Keratinocyte (primary cell): ENCODE results near the gene TNS3. TPM values are rescaled to one million over a fixed set of nuclear protein-coding genes. Genes with fewer than 3 reads are reported as not detected.

ENCODE experiments used
- DNase-seq: peaks from one replicate; pipeline ENCODE4 v3.0.0-alpha.2; 2011; ENCODE audit warnings: low read depth, missing footprints, low spot score
- FAIRE-seq: peaks from 2 replicates; lab custom pipeline; 2011; peaks lifted over from hg19 to GRCh38; lab: Jason Lieb, UNC
- H2AFZ ChIP-seq: 2 replicates; pipeline ENCODE4 v1.6.0; 2012; ENCODE audit warnings: low read length, control low read depth, inconsistent platforms; ENCODE audit not compliant: control insufficient read depth
- H3K27ac ChIP-seq: 2 replicates; pipeline ENCODE4 v1.5.1; 2011; ENCODE audit warnings: low read length; ENCODE audit not compliant: control insufficient read depth, insufficient read depth
- H3K27me3 ChIP-seq: 3 replicates; pipeline ENCODE4 v1.6.0; 2011; ENCODE audit warnings: low read length; ENCODE audit not compliant: control insufficient read depth, insufficient read depth; ENCODE audit errors: extremely low read depth
- H3K36me3 ChIP-seq, 2 experiments: 2 replicates in 1 of 2; 3 replicates in 1 of 2; pipeline ENCODE4 v1.5.1; 2011; ENCODE audit warnings: low read length in 2 of 2, mild to moderate bottlenecking in 1 of 2; ENCODE audit not compliant: control insufficient read depth in 2 of 2, insufficient read depth in 2 of 2; ENCODE audit errors: extremely low read depth in 1 of 2
- H3K4me1 ChIP-seq: 3 replicates; pipeline ENCODE4 v1.5.1; 2011; ENCODE audit warnings: low read length; ENCODE audit not compliant: control insufficient read depth, insufficient read depth; ENCODE audit errors: extremely low read depth
- H3K4me2 ChIP-seq: 3 replicates; pipeline ENCODE4 v1.6.0; 2011; ENCODE audit warnings: low read depth, low read length; ENCODE audit not compliant: control insufficient read depth, insufficient read depth; ENCODE audit errors: extremely low read depth
- H3K4me3 ChIP-seq, 3 experiments: fragments of 200-600 bp in 1 of 3; sonication (generic) in 1 of 3; 2 replicates in 2 of 3; 3 replicates in 1 of 3; pipeline ENCODE4 v1.5.1; 2011 to 2016; ENCODE audit warnings: low read length in 3 of 3, mild to moderate bottlenecking in 3 of 3, control low read depth in 2 of 3, inconsistent platforms in 1 of 3, low read depth in 1 of 3, mixed read lengths in 1 of 3, mixed run types in 1 of 3, moderate library complexity in 1 of 3; ENCODE audit not compliant: control insufficient read depth in 2 of 3, insufficient read depth in 2 of 3; ENCODE audit errors: extremely low read depth in 1 of 3
- H3K79me2 ChIP-seq: 2 replicates; pipeline ENCODE4 v1.6.0; 2012; ENCODE audit warnings: low read length; ENCODE audit not compliant: control insufficient read depth, insufficient read depth
- H3K9ac ChIP-seq: 3 replicates; pipeline ENCODE4 v1.6.0; 2011; ENCODE audit warnings: low read length; ENCODE audit not compliant: control insufficient read depth, insufficient read depth; ENCODE audit errors: extremely low read depth
- H3K9me1 ChIP-seq: 3 replicates; pipeline ENCODE4 v1.6.0; 2011; ENCODE audit warnings: low read length; ENCODE audit not compliant: control insufficient read depth, insufficient read depth; ENCODE audit errors: extremely low read depth
- H3K9me3 ChIP-seq: 2 replicates; pipeline ENCODE4 v1.5.1; 2012; ENCODE audit warnings: low read depth, low read length; ENCODE audit not compliant: control insufficient read depth
- H4K20me1 ChIP-seq: 3 replicates; pipeline ENCODE4 v1.6.0; 2011; ENCODE audit warnings: low read length; ENCODE audit not compliant: control insufficient read depth, insufficient read depth; ENCODE audit errors: extremely low read depth
- EZH2 ChIP-seq: IDR thresholded peaks from one replicate; pipeline ENCODE4 v1.6.1; 2012; ENCODE audit warnings: inconsistent platforms, mild to moderate bottlenecking, low read length, moderate library complexity
- dilution Hi-C: fragments of 300-500 bp; cut with MboI; formaldehyde crosslinking; loops from one replicate; pipeline ENCODE4 v1.7.0; 2020; ENCODE audit warnings: low sequenced_read_pairs; ENCODE audit not compliant: extremely low pct_ligation_motif_present
- polyA plus RNA-seq, 5 experiments: library from polyadenylated mRNA; depleted of rRNA in 3 of 5; stranded (reverse) in 3 of 5; stranded (forward) in 1 of 5; unstranded in 1 of 5; fragments of >200 nt; gene quantifications; 1 replicate in 1 of 5; 2 replicates in 3 of 5; 3 replicates in 1 of 5; pipeline versions ENCODE4 v1.2.1 to v1.2.3, GENCODE V29; 2011 to 2012; ENCODE audit warnings: missing spikeins in 2 of 5, low read depth in 1 of 5, low replicate concordance in 1 of 5
- TF ChIP-seq, protein P1 (sequence below), 3 experiments: IDR thresholded peaks in 1 of 3; conservative IDR thresholded peaks in 1 of 3; optimal IDR thresholded peaks in 1 of 3; 2 replicates in 2 of 3; 3 replicates in 1 of 3; pipeline versions ENCODE3 to v1.5.1; 2011; ENCODE audit warnings: low read length in 3 of 3, mild to moderate bottlenecking in 3 of 3, moderate library complexity in 2 of 3, control low read depth in 1 of 3, inconsistent platforms in 1 of 3; ENCODE audit not compliant: insufficient read depth in 2 of 3; ENCODE audit errors: extremely low read depth in 1 of 3

The TNS3 gene
- polyA plus RNA-seq, 1 donor (not counting 4 experiments of a cell fraction or from before 2014, with no cell fraction given) = 3.9 TPM

DNA sequence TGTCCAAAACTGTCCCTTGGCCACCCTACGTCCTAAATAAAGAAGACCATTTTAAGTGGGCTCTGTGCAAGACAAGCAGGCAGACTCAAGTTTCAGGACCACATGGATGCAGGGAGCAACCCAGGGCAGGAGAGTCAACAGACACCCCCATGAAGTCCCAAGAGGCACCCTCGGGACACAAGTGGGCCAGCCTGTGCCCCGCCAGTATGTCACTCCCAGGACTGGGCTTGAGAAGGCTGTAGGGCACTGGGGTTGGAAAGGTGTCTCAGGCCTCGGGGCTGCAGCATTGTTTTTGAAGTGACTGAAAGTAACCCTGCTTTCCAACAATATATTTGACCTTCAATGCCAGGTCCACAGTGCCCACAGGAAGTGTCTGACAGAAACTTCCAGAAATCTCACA is 157.4 kb downstream of the TNS3 start:
- Histone ChIP-seq H3K4me1 (peaks cover 2% of the 10 kb centered on the region), H3K27me3 (no peaks in the 10 kb centered on the region), H3K9me3 (peaks cover 2% of the 10 kb centered on the region), H2AFZ (no peak overlapping the region), H3K9me1 (no peaks in the 10 kb centered on the region), H3K4me3 (no peak overlapping the region), H3K36me3 (no peaks in the 10 kb centered on the region), H4K20me1 (no peaks in the 10 kb centered on the region), H3K9ac (no peak overlapping the region), H3K27ac (no peak overlapping the region), H3K79me2 (no peaks in the 10 kb centered on the region), H3K4me2 (no peak overlapping the region)
- no peak for TF ChIP-seq EZH2
- TF ChIP-seq, protein P1, sequence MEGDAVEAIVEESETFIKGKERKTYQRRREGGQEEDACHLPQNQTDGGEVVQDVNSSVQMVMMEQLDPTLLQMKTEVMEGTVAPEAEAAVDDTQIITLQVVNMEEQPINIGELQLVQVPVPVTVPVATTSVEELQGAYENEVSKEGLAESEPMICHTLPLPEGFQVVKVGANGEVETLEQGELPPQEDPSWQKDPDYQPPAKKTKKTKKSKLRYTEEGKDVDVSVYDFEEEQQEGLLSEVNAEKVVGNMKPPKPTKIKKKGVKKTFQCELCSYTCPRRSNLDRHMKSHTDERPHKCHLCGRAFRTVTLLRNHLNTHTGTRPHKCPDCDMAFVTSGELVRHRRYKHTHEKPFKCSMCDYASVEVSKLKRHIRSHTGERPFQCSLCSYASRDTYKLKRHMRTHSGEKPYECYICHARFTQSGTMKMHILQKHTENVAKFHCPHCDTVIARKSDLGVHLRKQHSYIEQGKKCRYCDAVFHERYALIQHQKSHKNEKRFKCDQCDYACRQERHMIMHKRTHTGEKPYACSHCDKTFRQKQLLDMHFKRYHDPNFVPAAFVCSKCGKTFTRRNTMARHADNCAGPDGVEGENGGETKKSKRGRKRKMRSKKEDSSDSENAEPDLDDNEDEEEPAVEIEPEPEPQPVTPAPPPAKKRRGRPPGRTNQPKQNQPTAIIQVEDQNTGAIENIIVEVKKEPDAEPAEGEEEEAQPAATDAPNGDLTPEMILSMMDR (optimal IDR thresholded peaks at IDR 0.05 in 1 of 3, IDR thresholded peaks at IDR 0.05 in 1 of 3, conservative IDR thresholded peaks at IDR 0.05 in 1 of 3; ENCODE audit: extremely low read depth in 1 of 3, insufficient read depth in 2 of 3, low read length in 3 of 3) = no peak
- no peak for FAIRE-seq
- no peak for DNase-seq
- dilution Hi-C loops = no loop called here

- no peak for FAIRE-seq
- H3K36me3 ChIP-seq = no peaks in the 10 kb centered on the region
Observed at GRCh38 chr7:47423196-47423595, 158.7 kb downstream of the TNS3 start.

More at GRCh38 chr7:47423196-47423595, 158.7 kb downstream of the TNS3 start:
- H3K4me2 ChIP-seq = no peak overlapping the region
- peaks cover 2% of the 10 kb centered on the region for H3K9me3 ChIP-seq
- H3K4me1 ChIP-seq = peaks cover 2% of the 10 kb centered on the region
- no peaks in the 10 kb centered on the region for H4K20me1 ChIP-seq
- no peaks in the 10 kb centered on the region for H3K27me3 ChIP-seq
- DNase-seq = no peak
- no peak overlapping the region for H2AFZ ChIP-seq
- H3K79me2 ChIP-seq = no peaks in the 10 kb centered on the region
- H3K27ac ChIP-seq = no peak overlapping the region
- H3K9ac ChIP-seq = no peak overlapping the region
- no peaks in the 10 kb centered on the region for H3K9me1 ChIP-seq
- TF ChIP-seq, protein P1 (optimal IDR thresholded peaks at IDR 0.05 in 1 of 3, IDR thresholded peaks at IDR 0.05 in 1 of 3, conservative IDR thresholded peaks at IDR 0.05 in 1 of 3; ENCODE audit: extremely low read depth in 1 of 3, insufficient read depth in 2 of 3, low read length in 3 of 3) = no peak
- no peak for TF ChIP-seq EZH2
- dilution Hi-C loops = no loop called here
- H3K4me3 ChIP-seq = no peak overlapping the region
